Measurements from ENCODE around the gene OR51I1. TPM values are rescaled to one million over a fixed set of nuclear protein-coding genes. Genes with fewer than 3 reads are reported as not detected.

OR51I1 gene
- not detected for total RNA-seq

- no peaks in the 10 kb centered on the region for H3K27me3 ChIP-seq (replicated peaks; ENCODE audit: insufficient read depth)
- H3K27ac ChIP-seq, result no peak within 1 kb of the TSS
- no peak for ATAC-seq (ENCODE audit: insufficient number of reproducible peaks, low FRiP score, low read depth)
- no peaks in the 10 kb centered on the region for H3K9me3 ChIP-seq
- no peaks in the 10 kb centered on the region for H3K36me3 ChIP-seq
- no peak within 1 kb of the TSS for H3K4me3 ChIP-seq
- TF ChIP-seq CTCF (IDR thresholded peaks at IDR 0.05), result no peak
- DNase-seq (ENCODE audit: low spot score), result no peak
- no peaks in the 10 kb centered on the region for H3K4me1 ChIP-seq (ENCODE audit: control insufficient read depth in 1 of 2, low read depth in 2 of 2)
Observed at GRCh38 chr11:5441414-5441813, at the start of gene OR51I1. Gene OR51I1, minus strand, starts transcription at chr11:5441514. Its CDS starts 0 bp downstream, at chr11:5441514.

GRCh38 chr11:5489576-5490357 is 48.5 kb upstream of the OR51I1 start:
- H3K9me3 ChIP-seq, result no peaks in the 10 kb centered on the region
- ATAC-seq (ENCODE audit: insufficient number of reproducible peaks, low FRiP score, low read depth) (no peak), DNase-seq (ENCODE audit: low spot score) (no peak)
- H3K4me3 ChIP-seq, result no peak overlapping the region
- no peaks in the 10 kb centered on the region for H3K36me3 ChIP-seq
- no peaks in the 10 kb centered on the region for H3K27me3 ChIP-seq (replicated peaks; ENCODE audit: insufficient read depth)
- no peak overlapping the region for H3K27ac ChIP-seq
- no peak for TF ChIP-seq CTCF (IDR thresholded peaks at IDR 0.05)
- H3K4me1 ChIP-seq (ENCODE audit: control insufficient read depth in 1 of 2, low read depth in 2 of 2), result no peaks in the 10 kb centered on the region

- Histone ChIP-seq H3K27me3 (replicated peaks; ENCODE audit: insufficient read depth) (no peaks in the 10 kb centered on the region), H3K36me3 (no peaks in the 10 kb centered on the region), H3K4me1 (ENCODE audit: control insufficient read depth in 1 of 2, low read depth in 2 of 2) (no peaks in the 10 kb centered on the region), H3K4me3 (no peak overlapping the region), H3K27ac (no peak overlapping the region), H3K9me3 (no peaks in the 10 kb centered on the region)
- no peak for ATAC-seq (ENCODE audit: insufficient number of reproducible peaks, low FRiP score, low read depth)
- no peak for TF ChIP-seq CTCF (IDR thresholded peaks at IDR 0.05)
- no peak for DNase-seq (ENCODE audit: low spot score)
Observed at GRCh38 chr11:5488798-5489399, 47.6 kb upstream of the OR51I1 start.

- ATAC-seq (ENCODE audit: insufficient number of reproducible peaks, low FRiP score, low read depth) (no peak), DNase-seq (ENCODE audit: low spot score) (no peak)
- H3K9me3 ChIP-seq, result no peaks in the 10 kb centered on the region
- no peak for TF ChIP-seq CTCF (IDR thresholded peaks at IDR 0.05)
- H3K4me1 ChIP-seq (ENCODE audit: control insufficient read depth in 1 of 2, low read depth in 2 of 2), result no peaks in the 10 kb centered on the region
- no peak within 1 kb of the TSS for H3K27ac ChIP-seq
- no peaks in the 10 kb centered on the region for H3K36me3 ChIP-seq
- no peak within 1 kb of the TSS for H3K4me3 ChIP-seq
- H3K27me3 ChIP-seq (replicated peaks; ENCODE audit: insufficient read depth), result no peaks in the 10 kb centered on the region
Observed at GRCh38 chr11:5488385-5488784, 47.1 kb upstream of the OR51I1 start, which contains the start of gene OR52D1. Gene OR52D1, plus strand, starts transcription at chr11:5488685. Its CDS starts 22 bp downstream, at chr11:5488707.

- ATAC-seq (ENCODE audit: insufficient number of reproducible peaks, low FRiP score, low read depth) (no peak), DNase-seq (ENCODE audit: low spot score) (no peak)
- Histone ChIP-seq H3K27me3 (replicated peaks; ENCODE audit: insufficient read depth) (no peaks in the 10 kb centered on the region), H3K9me3 (no peaks in the 10 kb centered on the region), H3K27ac (no peak overlapping the region), H3K4me1 (ENCODE audit: control insufficient read depth in 1 of 2, low read depth in 2 of 2) (no peaks in the 10 kb centered on the region), H3K36me3 (no peaks in the 10 kb centered on the region), H3K4me3 (no peak overlapping the region)
- no peak for TF ChIP-seq CTCF (IDR thresholded peaks at IDR 0.05)
Observed at GRCh38 chr11:5486421-5486820, 45.1 kb upstream of the OR51I1 start.
